B cell (primary cell): ENCODE results near the gene TRMT10B. TPM values are rescaled to one million over a fixed set of nuclear protein-coding genes. Genes with fewer than 3 reads are reported as not detected.

ENCODE experiments used
- ATAC-seq: fragments of 200-7000 bp; cut with Tn5 transposase; one replicate; pipeline ENCODE4 v1.10.0; 2021; ENCODE audit warnings: low read depth, mild to moderate bottlenecking, moderate number of reproducible peaks, moderate library complexity
- CTCF ChIA-PET: fragments of 350-600 bp; sonication (Branson Sonifier 250); formaldehyde crosslinking; loops from one replicate; lab custom pipeline; 2021; ENCODE audit warnings: antibody characterized with exemption, inconsistent platforms; lab: Charles Lee
- POLR2A ChIA-PET: fragments of 350-600 bp; sonication (Branson Sonifier 250); formaldehyde crosslinking; loops from one replicate; lab custom pipeline; 2021; ENCODE audit warnings: antibody characterized with exemption; lab: Charles Lee
- DNase-seq: peaks from one replicate; pipeline ENCODE4 v3.0.0; 2013
- H2AFZ ChIP-seq: 2 replicates; pipeline ENCODE4 v1.6.1; 2012; ENCODE audit warnings: mild to moderate bottlenecking, low read depth, low read length; ENCODE audit not compliant: insufficient read depth, poor library complexity, severe bottlenecking
- H3K27ac ChIP-seq, 2 donors: 1 replicate in 1 of 2; 2 replicates in 1 of 2; pipeline ENCODE4 v1.5.1; 2012 to 2013; ENCODE audit warnings: low read length in 2 of 2, mild to moderate bottlenecking in 2 of 2, moderate library complexity in 1 of 2
- H3K27me3 ChIP-seq, 4 experiments: fragments of 200-600 bp in 1 of 4; sonication (generic) in 1 of 4; replicated peaks in 1 of 4; 1 replicate in 2 of 4; 2 replicates in 2 of 4; pipeline versions ENCODE4 v1.6.1 to v1.7.0; 2013 to 2016; ENCODE audit warnings: low read length in 3 of 4, mild to moderate bottlenecking in 2 of 4, mixed read lengths in 1 of 4, moderate library complexity in 1 of 4; ENCODE audit not compliant: insufficient read depth in 4 of 4, control insufficient read depth in 3 of 4; ENCODE audit errors: control extremely low read depth in 1 of 4
- H3K36me3 ChIP-seq, 2 experiments: replicated peaks in 1 of 2; 1 replicate in 1 of 2; 2 replicates in 1 of 2; pipeline versions ENCODE4 v1.6.1 to v1.7.1; 2013; ENCODE audit warnings: low read length in 1 of 2; ENCODE audit not compliant: insufficient read depth in 2 of 2, control insufficient read depth in 1 of 2; ENCODE audit errors: control extremely low read depth in 1 of 2, extremely low read depth in 1 of 2
- H3K4me1 ChIP-seq, 2 donors: fragments of 200-600 bp in 1 of 2; sonication (generic) in 1 of 2; 1 replicate in 1 of 2; 2 replicates in 1 of 2; pipeline versions ENCODE4 v1.5.1 to v1.6.1; 2013 to 2017; ENCODE audit warnings: low read length in 2 of 2; ENCODE audit not compliant: control insufficient read depth in 2 of 2, insufficient read depth in 2 of 2
- H3K4me2 ChIP-seq: replicated peaks from 2 replicates; pipeline ENCODE3; 2012; ENCODE audit warnings: mild to moderate bottlenecking, low read depth, low read length; ENCODE audit not compliant: poor library complexity, severe bottlenecking
- H3K4me3 ChIP-seq, 5 experiments: fragments of 200-600 bp in 1 of 5; sonication (generic) in 1 of 5; 1 replicate in 3 of 5; 2 replicates in 2 of 5; pipeline versions ENCODE4 v1.5.1 to v1.7.0; 2011 to 2016; ENCODE audit warnings: low read length in 4 of 5, mild to moderate bottlenecking in 4 of 5, low read depth in 2 of 5, control low read depth in 1 of 5, moderate library complexity in 1 of 5; ENCODE audit not compliant: insufficient read depth in 1 of 5; ENCODE audit errors: control extremely low read depth in 1 of 5, extremely low read depth in 1 of 5
- H3K79me2 ChIP-seq: fragments of 200-600 bp; sonication (generic); one replicate; pipeline ENCODE4 v1.6.0; 2016; ENCODE audit warnings: low read length; ENCODE audit not compliant: control insufficient read depth, insufficient read depth
- H3K9ac ChIP-seq: fragments of 200-600 bp; sonication (generic); 2 replicates; pipeline ENCODE4 v1.6.1; 2017; ENCODE audit warnings: mild to moderate bottlenecking, low read length, moderate library complexity
- H3K9me3 ChIP-seq, 3 donors: one replicate each; pipeline versions ENCODE4 v1.6.1 to v1.7.1; 2013; ENCODE audit warnings: low read length in 2 of 3; ENCODE audit not compliant: control insufficient read depth in 2 of 3, insufficient read depth in 1 of 3; ENCODE audit errors: control extremely low read depth in 1 of 3
- H4K20me1 ChIP-seq: 2 replicates; pipeline ENCODE4 v1.6.0; 2012; ENCODE audit warnings: mild to moderate bottlenecking, low read length; ENCODE audit not compliant: insufficient read depth, control insufficient read depth, poor library complexity, severe bottlenecking
- H3K27ac Mint-ChIP-seq: one replicate; pipeline ENCODE4 v1.8.0; 2021; ENCODE audit warnings: mixed read lengths
- H3K27me3 Mint-ChIP-seq: one replicate; pipeline ENCODE4 v1.8.0; 2021; ENCODE audit warnings: mixed read lengths
- H3K4me1 Mint-ChIP-seq: one replicate; pipeline ENCODE4 v1.8.0; 2021; ENCODE audit warnings: mixed read lengths
- H3K4me3 Mint-ChIP-seq: one replicate; pipeline ENCODE4 v1.8.0; 2021; ENCODE audit warnings: mixed read lengths
- H3K9me3 Mint-ChIP-seq: one replicate; pipeline ENCODE4 v1.8.0; 2022; ENCODE audit warnings: mixed read lengths; ENCODE audit not compliant: insufficient read depth
- EZH2 ChIP-seq: IDR thresholded peaks from 2 replicates; pipeline ENCODE4 v1.6.1; 2012; ENCODE audit warnings: borderline replicate concordance, low read depth, mild to moderate bottlenecking, moderate library complexity, low read length; ENCODE audit not compliant: insufficient read depth, poor library complexity, severe bottlenecking
- WGBS: methylation state at CpG from one replicate; pipeline ENCODE4 v1.1.5; 2013; ENCODE audit warnings: missing lambda C conversion rate; ENCODE audit not compliant: insufficient coverage; 5-methylcytosine and 5-hydroxymethylcytosine counted together
- intact Hi-C: fragments of 100-400 bp; cut with micrococcal nuclease; formaldehyde crosslinking; loops from one replicate; pipeline ENCODE4 v1.10.0; 2022
- polyA plus RNA-seq: library from polyadenylated mRNA; depleted of rRNA; stranded (reverse); fragments of >200 nt; gene quantifications from 2 replicates; pipeline ENCODE4 v1.2.3, GENCODE V29; 2012
- total RNA-seq, 2 donors: library from RNA; stranded (reverse); fragments of 120-200 nt in 1 of 2; gene quantifications; 1 replicate in 1 of 2; 2 replicates in 1 of 2; pipeline versions ENCODE4 v1.2.3 to v1.2.4, GENCODE V29; 2013 to 2022
- TF ChIP-seq, protein P1 (sequence below): fragments of 200-600 bp; IDR thresholded peaks from one replicate; pipeline ENCODE4 v1.8.0; 2022; ENCODE audit warnings: antibody characterized with exemption, mild to moderate bottlenecking

TRMT10B gene
- total and polyA plus RNA-seq, 2 donors (not counting 1 experiment from before 2014, with no cell fraction given) = 18.1 to 27.8 TPM

DNA sequence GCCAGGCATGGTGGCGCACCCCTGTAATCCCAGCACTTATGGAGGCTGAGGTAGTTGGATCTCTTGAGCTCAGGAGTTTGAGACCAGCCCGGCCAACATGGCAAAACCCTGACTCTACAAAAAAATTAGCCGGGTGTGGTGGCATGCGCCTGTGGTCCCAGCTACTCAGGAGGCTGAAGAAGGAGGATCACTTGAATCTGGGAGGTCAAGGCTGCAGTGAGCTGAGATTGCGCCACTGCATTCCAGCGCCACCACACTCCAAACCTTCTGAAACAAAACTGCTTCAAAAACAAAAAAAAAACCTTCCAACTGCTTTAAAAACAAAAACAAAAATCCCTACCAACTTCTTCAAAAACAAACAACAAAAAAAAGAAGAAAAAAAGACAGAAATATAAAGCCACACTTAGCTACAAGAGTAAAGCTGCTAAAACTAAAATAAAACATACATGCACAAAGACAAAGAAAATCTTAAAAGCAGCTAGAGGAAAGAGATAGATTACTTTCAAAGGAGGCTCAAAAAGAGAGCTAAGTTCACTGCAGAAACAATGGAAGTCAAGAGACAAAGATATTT lies 58.4 kb downstream of the TRMT10B start:
- Histone ChIP-seq H4K20me1 (peaks cover 4% of the 10 kb centered on the region), H3K79me2 (peaks cover 18% of the 10 kb centered on the region), H3K9me3 (no peaks in the 10 kb centered on the region), H3K27me3 (no peaks in the 10 kb centered on the region), H3K27ac (no peak overlapping the region), H3K9ac (no peak overlapping the region), H3K4me2 (no peak overlapping the region), H3K4me1 (no peaks in the 10 kb centered on the region), H2AFZ (no peak overlapping the region), H3K36me3 (no peaks in the 10 kb centered on the region), H3K4me3 (no peak overlapping the region)
- no peaks in the 10 kb centered on the region for H3K4me1 Mint-ChIP-seq
- no peaks in the 10 kb centered on the region for H3K27me3 Mint-ChIP-seq
- POLR2A ChIA-PET = no interaction called here
- H3K4me3 Mint-ChIP-seq = no peak overlapping the region
- intact Hi-C loops = no loop called here
- DNase-seq (no peak), ATAC-seq (no peak)
- H3K27ac Mint-ChIP-seq = no peak overlapping the region
- CTCF ChIA-PET = no interaction called here
- no peaks in the 10 kb centered on the region for H3K9me3 Mint-ChIP-seq
- WGBS = 100% methylated on average over 4 of the region's 6 CpGs
- TF ChIP-seq, protein P1, sequence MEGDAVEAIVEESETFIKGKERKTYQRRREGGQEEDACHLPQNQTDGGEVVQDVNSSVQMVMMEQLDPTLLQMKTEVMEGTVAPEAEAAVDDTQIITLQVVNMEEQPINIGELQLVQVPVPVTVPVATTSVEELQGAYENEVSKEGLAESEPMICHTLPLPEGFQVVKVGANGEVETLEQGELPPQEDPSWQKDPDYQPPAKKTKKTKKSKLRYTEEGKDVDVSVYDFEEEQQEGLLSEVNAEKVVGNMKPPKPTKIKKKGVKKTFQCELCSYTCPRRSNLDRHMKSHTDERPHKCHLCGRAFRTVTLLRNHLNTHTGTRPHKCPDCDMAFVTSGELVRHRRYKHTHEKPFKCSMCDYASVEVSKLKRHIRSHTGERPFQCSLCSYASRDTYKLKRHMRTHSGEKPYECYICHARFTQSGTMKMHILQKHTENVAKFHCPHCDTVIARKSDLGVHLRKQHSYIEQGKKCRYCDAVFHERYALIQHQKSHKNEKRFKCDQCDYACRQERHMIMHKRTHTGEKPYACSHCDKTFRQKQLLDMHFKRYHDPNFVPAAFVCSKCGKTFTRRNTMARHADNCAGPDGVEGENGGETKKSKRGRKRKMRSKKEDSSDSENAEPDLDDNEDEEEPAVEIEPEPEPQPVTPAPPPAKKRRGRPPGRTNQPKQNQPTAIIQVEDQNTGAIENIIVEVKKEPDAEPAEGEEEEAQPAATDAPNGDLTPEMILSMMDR = no peak
- no peak for TF ChIP-seq EZH2

DNA sequence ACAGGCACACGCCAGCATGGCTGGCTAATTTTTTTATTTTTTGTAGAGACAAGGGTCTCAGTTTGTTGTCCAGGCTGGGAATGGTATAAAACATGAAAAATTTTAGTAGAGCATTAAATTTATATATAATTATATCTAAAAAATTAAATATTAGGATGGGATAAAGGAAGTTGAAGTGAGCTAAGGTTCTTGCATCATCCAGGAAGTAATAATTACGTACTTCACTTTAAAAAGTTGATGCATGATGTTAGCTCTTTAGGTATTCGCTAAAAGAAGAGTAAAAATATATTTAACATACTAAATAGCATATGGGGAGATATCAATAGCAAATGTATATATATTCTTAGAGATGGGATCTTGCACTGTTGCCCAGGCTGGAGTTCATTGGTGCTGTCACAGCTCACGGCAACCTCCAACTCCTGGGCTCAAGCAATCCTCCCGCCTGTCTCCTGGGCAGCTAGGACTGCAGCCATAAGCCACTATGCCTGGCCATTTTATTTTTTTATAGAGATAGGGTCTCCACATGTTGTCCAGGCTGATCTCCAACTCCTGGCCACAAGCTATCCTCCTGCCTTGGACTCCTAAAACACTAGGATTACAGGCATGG lies 59.3 kb downstream of the TRMT10B start:
- intact Hi-C loops = no loop called here
- H3K4me3 ChIP-seq = no peak overlapping the region
- no peak overlapping the region for H3K4me2 ChIP-seq
- no peak overlapping the region for H2AFZ ChIP-seq
- peaks cover 4% of the 10 kb centered on the region for H4K20me1 ChIP-seq
- 100% methylated on average over 2 of the region's 5 CpGs for WGBS
- Mint-ChIP-seq H3K27me3 (no peaks in the 10 kb centered on the region), H3K4me3 (no peak overlapping the region), H3K4me1 (no peaks in the 10 kb centered on the region), H3K27ac (no peak overlapping the region), H3K9me3 (no peaks in the 10 kb centered on the region)
- H3K27me3 ChIP-seq = no peaks in the 10 kb centered on the region
- TF ChIP-seq, protein P1 = no peak
- TF ChIP-seq EZH2 = no peak
- CTCF ChIA-PET = no interaction called here
- H3K27ac ChIP-seq = no peak overlapping the region
- DNase-seq = no peak
- H3K9me3 ChIP-seq = no peaks in the 10 kb centered on the region
- no peaks in the 10 kb centered on the region for H3K36me3 ChIP-seq
- no peak for ATAC-seq
- peaks cover 12% of the 10 kb centered on the region for H3K79me2 ChIP-seq
- H3K4me1 ChIP-seq = no peaks in the 10 kb centered on the region
- H3K9ac ChIP-seq = no peak overlapping the region
- POLR2A ChIA-PET = no interaction called here
